HepG2 (cell line): ENCODE results near the gene ZNF175. TPM values are rescaled to one million over a fixed set of nuclear protein-coding genes. Genes with fewer than 3 reads are reported as not detected.
A peak's percentile ranks its signal among the peaks of the same experiment; 100 is the strongest.

ENCODE experiments used
- ATAC-seq: fragments of 200-7000 bp; cut with Tn5 transposase; 3 replicates; pipeline ENCODE4 v1.9.1; 2020; ENCODE audit warnings: mild to moderate bottlenecking, moderate library complexity
- BruUV-seq: library from RNA; stranded (reverse); fragments of 400-500 nt; replicated peaks from 2 replicates; lab custom pipeline; 2021; lab: Mats Ljungman, UMichigan
- CTCF ChIA-PET: fragments of 300-600 bp; formaldehyde crosslinking; extraction: SDS; loops from one replicate; lab custom pipeline; 2021; ENCODE audit warnings: low total read pairs, inconsistent platforms, low intra/inter-chr PET ratio; lab: Yijun Ruan, JAX
- POLR2A ChIA-PET: fragments of 350-600 bp; sonication (Branson Sonifier 250); formaldehyde crosslinking; loops from one replicate; lab custom pipeline; 2020; ENCODE audit warnings: antibody characterized with exemption, inconsistent platforms; lab: Yijun Ruan, JAX
- DNase-seq: peaks from one replicate; pipeline ENCODE4 v3.0.0-alpha.2; 2015; ENCODE audit warnings: low spot score
- FAIRE-seq: peaks from 3 replicates; lab custom pipeline; 2011; peaks lifted over from hg19 to GRCh38; lab: Jason Lieb, UNC
- H2AFZ ChIP-seq: one replicate; pipeline ENCODE4 v1.6.1; 2011; ENCODE audit warnings: low read length, inconsistent platforms
- H3K27ac ChIP-seq: fragments of 300-600 bp; 3 replicates; pipeline ENCODE4 v1.8.0; 2011; ENCODE audit warnings: mixed run types, mild to moderate bottlenecking, mixed read lengths, low read length, inconsistent platforms; ENCODE audit not compliant: insufficient read depth; ENCODE audit errors: extremely low read length
- H3K27me3 ChIP-seq, 2 experiments: fragments of 200-600 bp in 1 of 2; 2 replicates in 1 of 2; 3 replicates in 1 of 2; pipeline versions ENCODE4 v1.6.0 to v1.8.0; 2011; ENCODE audit warnings: low read length in 2 of 2, mild to moderate bottlenecking in 2 of 2, moderate library complexity in 2 of 2, inconsistent platforms in 1 of 2; ENCODE audit not compliant: insufficient read depth in 2 of 2, control insufficient read depth in 1 of 2
- H3K36me3 ChIP-seq, 2 experiments: fragments of 200-600 bp in 1 of 2; replicated peaks in 1 of 2; 2 replicates in 1 of 2; 3 replicates in 1 of 2; pipeline versions ENCODE4 v1.5.1 to v1.8.0; 2011; ENCODE audit warnings: low read length in 2 of 2, inconsistent platforms in 1 of 2; ENCODE audit not compliant: insufficient read depth in 2 of 2, control insufficient read depth in 1 of 2
- H3K4me1 ChIP-seq: 2 replicates; pipeline ENCODE4 v1.5.1; 2012; ENCODE audit warnings: low read length, inconsistent platforms; ENCODE audit not compliant: insufficient read depth
- H3K4me2 ChIP-seq: 2 replicates; pipeline ENCODE4 v1.6.0; 2011; ENCODE audit warnings: low read depth, low read length, inconsistent platforms
- H3K4me3 ChIP-seq, 3 experiments: fragments of 200-600 bp in 1 of 3; sonication (generic), shearing (Covaris generic) in 1 of 3; replicated peaks in 1 of 3; 2 replicates each; pipeline ENCODE4 v1.5.1; 2011 to 2016; ENCODE audit warnings: low read length in 3 of 3, inconsistent platforms in 2 of 3, low read depth in 2 of 3, mild to moderate bottlenecking in 2 of 3, control low read depth in 1 of 3, mixed read lengths in 1 of 3; ENCODE audit not compliant: insufficient read depth in 1 of 3
- H3K79me2 ChIP-seq: one replicate; pipeline ENCODE4 v1.6.1; 2011; ENCODE audit warnings: low read length, inconsistent platforms; ENCODE audit not compliant: insufficient read depth
- H3K9ac ChIP-seq: 2 replicates; pipeline ENCODE4 v1.6.0; 2011; ENCODE audit warnings: mild to moderate bottlenecking, low read depth, low read length, inconsistent platforms; ENCODE audit not compliant: insufficient read depth
- H3K9me3 ChIP-seq: 2 replicates; pipeline ENCODE4 v1.5.1; 2012; ENCODE audit warnings: mild to moderate bottlenecking, low read length
- H4K20me1 ChIP-seq: 2 replicates; pipeline ENCODE4 v1.6.0; 2011; ENCODE audit warnings: inconsistent platforms, mild to moderate bottlenecking, low read length, moderate library complexity; ENCODE audit not compliant: insufficient read depth
- DNMT3B ChIP-seq: conservative IDR thresholded peaks from 2 replicates; pipeline ENCODE4 v1.6.1; 2016; ENCODE audit warnings: missing biosample characterization, control low read depth
- KAT8 ChIP-seq: IDR thresholded peaks from 2 replicates; pipeline ENCODE4 v1.6.1; 2016; ENCODE audit warnings: missing genetic modification reagents, missing compliant biosample characterization
- KMT2B ChIP-seq: IDR thresholded peaks from 2 replicates; pipeline ENCODE4 v1.6.1; 2016; ENCODE audit warnings: missing genetic modification reagents, missing compliant biosample characterization
- MAFF ChIP-seq: IDR thresholded peaks from 2 replicates; pipeline ENCODE4 v1.6.1; 2011; ENCODE audit warnings: low read depth, low read length, improper control_type of control experiment
- MAFK ChIP-seq, 2 experiments: IDR thresholded peaks in 1 of 2; conservative IDR thresholded peaks in 1 of 2; 2 replicates each; pipeline ENCODE4 v1.6.1; 2011; ENCODE audit warnings: improper control_type of control experiment in 2 of 2, low read length in 2 of 2
- MED8 ChIP-seq: sonication (generic); formaldehyde crosslinking; IDR thresholded peaks from 2 replicates; pipeline ENCODE4 v1.8.1; 2023; ENCODE audit warnings: mild to moderate bottlenecking, missing genetic modification reagents; ENCODE audit not compliant: insufficient replicate concordance
- RBFOX2 ChIP-seq: fragments of 200-400 bp; formaldehyde crosslinking; IDR thresholded peaks from 2 replicates; pipeline ENCODE4 v1.6.1; 2017; ENCODE audit warnings: low read depth, mild to moderate bottlenecking, low read length
- TEAD2 ChIP-seq: sonication (generic); formaldehyde crosslinking; IDR thresholded peaks from 2 replicates; pipeline ENCODE4 v1.9.0; 2021; ENCODE audit warnings: missing genetic modification reagents
- ZFP1 ChIP-seq: IDR thresholded peaks from 2 replicates; pipeline ENCODE4 v1.6.1; 2016
- ZFYVE20 ChIP-seq: sonication (generic); formaldehyde crosslinking; IDR thresholded peaks from 2 replicates; pipeline ENCODE4 v1.8.0; 2023; ENCODE audit warnings: low read depth, mild to moderate bottlenecking, moderate library complexity, missing genetic modification reagents, borderline replicate concordance
- ZNF296 ChIP-seq: sonication (generic); formaldehyde crosslinking; conservative IDR thresholded peaks from 2 replicates; pipeline ENCODE4 v1.5.0; 2020; ENCODE audit warnings: mild to moderate bottlenecking, missing genetic modification reagents
- ZNF350 ChIP-seq: sonication (generic); formaldehyde crosslinking; IDR thresholded peaks from 2 replicates; pipeline ENCODE4 v1.4.0; 2020; ENCODE audit warnings: mild to moderate bottlenecking, low read depth, missing genetic modification reagents, borderline replicate concordance
- ZNF549 ChIP-seq: sonication (generic); formaldehyde crosslinking; IDR thresholded peaks from 2 replicates; pipeline ENCODE4 v1.5.0; 2020; ENCODE audit warnings: missing genetic modification reagents
- ZNF713 ChIP-seq: sonication (generic); formaldehyde crosslinking; IDR thresholded peaks from 2 replicates; pipeline ENCODE4 v1.4.0; 2020; ENCODE audit warnings: mild to moderate bottlenecking, missing genetic modification reagents
- ZNF772 ChIP-seq: sonication (generic); formaldehyde crosslinking; IDR thresholded peaks from 2 replicates; pipeline ENCODE4 v1.5.0; 2020; ENCODE audit warnings: mild to moderate bottlenecking, missing genetic modification reagents
- ZNF788 ChIP-seq: sonication (generic); formaldehyde crosslinking; IDR thresholded peaks from 2 replicates; pipeline ENCODE4 v1.5.0; 2020; ENCODE audit warnings: mild to moderate bottlenecking, missing genetic modification reagents, borderline replicate concordance
- WGBS: methylation state at CpG from one replicate; pipeline ENCODE4 v1.1.6; 2017; ENCODE audit warnings: low lambda C conversion rate; 5-methylcytosine and 5-hydroxymethylcytosine counted together
- in situ Hi-C: cut with HindIII; loops from 2 replicates; pipeline ENCODE4 v1.10.0; 2017; ENCODE audit warnings: low pct_unique_long_range_greater_than_20kb; ENCODE audit not compliant: extremely low pct_ligation_motif_present
- intact Hi-C: fragments of 100-400 bp; cut with micrococcal nuclease; formaldehyde crosslinking; loops from one replicate; pipeline ENCODE4 v1.10.0; 2022; ENCODE audit not compliant: unreplicated experiment
- polyA plus RNA-seq, 8 experiments: library from polyadenylated mRNA; depleted of rRNA in 3 of 8; stranded (reverse) in 7 of 8; unstranded in 1 of 8; fragments of >200 nt; fragmentation: Illumina TruSeq in 4 of 8; extraction: Trizol in 4 of 8; gene quantifications; 2 replicates each; pipeline versions ENCODE4 v1.2.1 to v1.2.3, GENCODE V29; 2011 to 2016; ENCODE audit warnings: low read depth in 4 of 8, missing spikeins in 1 of 8, mixed read lengths in 1 of 8; ENCODE audit not compliant: insufficient read depth in 1 of 8
- total RNA-seq, 5 experiments: library from RNA; depleted of rRNA; stranded (reverse); fragments of >200 nt; fragmentation: Illumina TruSeq; extraction: Trizol; gene quantifications; 2 replicates each; pipeline ENCODE4 v1.2.3, GENCODE V29; 2016; ENCODE audit warnings: low read depth in 1 of 5
- TF ChIP-seq, protein P1 (sequence below): IDR thresholded peaks from 2 replicates; pipeline ENCODE4 v1.6.1; 2012; ENCODE audit warnings: inconsistent platforms
- TF ChIP-seq, protein P2 (sequence below): sonication (generic); formaldehyde crosslinking; IDR thresholded peaks from 2 replicates; pipeline ENCODE4 v1.9.0; 2022; ENCODE audit warnings: missing genetic modification reagents, mild to moderate bottlenecking, borderline replicate concordance

Gene ZNF175
- total and polyA plus RNA-seq, 2 of the 13 experiments (the other 11 are each of a cell fraction or from before 2014, with no cell fraction given): 1.2 to 1.5 TPM

DNA sequence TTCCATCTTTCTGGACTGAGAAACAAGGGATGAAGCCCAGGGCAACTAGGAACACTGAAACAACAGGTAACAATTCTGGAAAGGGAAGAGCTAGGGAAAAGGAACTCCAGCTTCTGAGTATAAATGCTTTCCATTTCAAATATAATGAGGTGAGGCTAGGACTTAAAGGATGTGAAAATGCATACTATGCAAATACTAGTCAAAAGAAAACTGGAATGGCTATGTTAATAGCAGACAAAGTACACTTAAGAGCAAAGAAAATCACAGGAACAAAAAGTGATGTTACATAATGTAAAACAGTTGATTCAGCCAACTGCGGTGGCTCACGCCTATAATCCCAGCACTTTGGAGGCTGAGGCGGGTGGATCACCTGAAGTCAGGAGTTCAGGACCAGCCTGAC lies 69.3 kb downstream of the ZNF175 start:
- CTCF ChIA-PET: no interaction called here
- Histone ChIP-seq H3K9ac (no peak overlapping the region), H3K27me3 (peaks cover 2 to 11% of the 10 kb centered on the region in 2 experiments; a peak in 1 of 5 replicates), H3K36me3 (no peaks in the 10 kb centered on the region)
- no TSS peak for BruUV-seq
- no peak for DNase-seq
- TF ChIP-seq KMT2B (CRISPR knock-in tag) (no peak), ZNF350 (CRISPR knock-in tag) (no peak), MAFK (conservative IDR thresholded peaks at IDR 0.05 in 1 of 2, IDR thresholded peaks at IDR 0.05 in 1 of 2; ENCODE audit: low read length in 2 of 2) (peak; percentile 66 to 74), KAT8 (CRISPR knock-in tag) (no peak), MAFF (peak; percentile 61), ZNF549 (no peak), ZNF772 (CRISPR knock-in tag) (no peak), MED8 (CRISPR knock-in tag) (no peak), DNMT3B (CRISPR knock-in tag) (no peak), ZNF788 (no peak), RBFOX2 (no peak), ZFYVE20 (CRISPR knock-in tag) (no peak), ZNF296 (CRISPR knock-in tag) (no peak), TEAD2 (CRISPR knock-in tag) (no peak), ZNF713 (CRISPR knock-in tag) (no peak), ZFP1 (CRISPR knock-in tag) (no peak)
- TF ChIP-seq, protein P1, sequence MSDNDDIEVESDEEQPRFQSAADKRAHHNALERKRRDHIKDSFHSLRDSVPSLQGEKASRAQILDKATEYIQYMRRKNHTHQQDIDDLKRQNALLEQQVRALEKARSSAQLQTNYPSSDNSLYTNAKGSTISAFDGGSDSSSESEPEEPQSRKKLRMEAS: no peak
- TF ChIP-seq, protein P2, sequence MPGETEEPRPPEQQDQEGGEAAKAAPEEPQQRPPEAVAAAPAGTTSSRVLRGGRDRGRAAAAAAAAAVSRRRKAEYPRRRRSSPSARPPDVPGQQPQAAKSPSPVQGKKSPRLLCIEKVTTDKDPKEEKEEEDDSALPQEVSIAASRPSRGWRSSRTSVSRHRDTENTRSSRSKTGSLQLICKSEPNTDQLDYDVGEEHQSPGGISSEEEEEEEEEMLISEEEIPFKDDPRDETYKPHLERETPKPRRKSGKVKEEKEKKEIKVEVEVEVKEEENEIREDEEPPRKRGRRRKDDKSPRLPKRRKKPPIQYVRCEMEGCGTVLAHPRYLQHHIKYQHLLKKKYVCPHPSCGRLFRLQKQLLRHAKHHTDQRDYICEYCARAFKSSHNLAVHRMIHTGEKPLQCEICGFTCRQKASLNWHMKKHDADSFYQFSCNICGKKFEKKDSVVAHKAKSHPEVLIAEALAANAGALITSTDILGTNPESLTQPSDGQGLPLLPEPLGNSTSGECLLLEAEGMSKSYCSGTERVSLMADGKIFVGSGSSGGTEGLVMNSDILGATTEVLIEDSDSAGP (CRISPR knock-in tag): no peak
- TF ChIP-seq, all 625 proteins: peak for 2
- H3K4me2 ChIP-seq: no peak overlapping the region
- ATAC-seq: no peak
- no peak for FAIRE-seq
- POLR2A ChIA-PET: no interaction called here
- no peak overlapping the region for H3K27ac ChIP-seq
- peaks cover 5% of the 10 kb centered on the region; the same call in 1 of the 2 replicates for H3K9me3 ChIP-seq
- H3K79me2 ChIP-seq: no peaks in the 10 kb centered on the region
- no peak overlapping the region for H2AFZ ChIP-seq
- in situ Hi-C loops: loop anchor here (25.0 kb wide), 1 partner anchor 353 kb away; no protein-coding TSS in a partner anchor
- WGBS: 97% methylated on average over 3 of the region's 3 CpGs
- H3K4me1 ChIP-seq: no peaks in the 10 kb centered on the region
- intact Hi-C loops: no loop called here
- H3K4me3 ChIP-seq: no peak overlapping the region
- no peaks in the 10 kb centered on the region for H4K20me1 ChIP-seq
